Measurements from ENCODE around the gene DYTN.

DYTN gene

DNA sequence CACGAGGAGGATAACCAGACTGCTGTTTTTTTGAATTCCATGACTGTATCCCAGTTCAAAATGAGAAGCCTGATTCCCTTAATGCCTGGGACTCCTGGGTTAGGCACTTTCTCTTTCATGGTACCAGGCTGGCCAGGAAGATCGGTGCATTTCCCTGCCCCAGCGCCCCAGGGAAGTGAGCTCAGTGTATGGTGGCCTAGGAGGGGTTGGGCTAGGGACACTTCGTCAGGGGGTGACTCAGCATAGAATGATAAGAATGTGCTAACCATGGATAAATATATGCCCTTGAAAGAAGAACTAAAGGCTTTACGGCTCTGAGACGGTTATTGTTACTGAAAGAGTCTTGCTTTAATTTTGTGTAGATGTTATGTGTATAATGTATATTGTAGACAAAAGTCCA is 103.4 kb downstream of the DYTN start:
- no peak for DNase-seq (ENCODE audit: low spot score)

DNA sequence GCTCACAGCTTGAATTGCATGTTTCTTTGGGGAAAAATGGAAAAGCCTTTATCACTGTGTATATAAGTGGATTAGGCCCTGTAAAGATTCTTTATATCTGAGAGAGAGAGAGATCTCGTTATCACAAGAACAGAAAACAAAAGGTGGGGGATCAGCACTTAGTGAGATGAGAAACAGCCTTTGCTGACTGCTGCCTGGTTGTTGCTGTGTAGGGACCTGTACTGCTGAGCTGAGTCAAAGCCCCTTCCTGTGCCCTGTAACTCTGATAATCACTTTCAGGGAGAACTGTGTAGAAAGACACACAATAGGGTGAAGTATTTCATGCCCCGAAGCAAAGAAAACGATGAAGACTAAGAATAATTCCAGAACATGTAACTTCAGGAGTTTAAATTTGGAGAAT is 106.5 kb downstream of the DYTN start:
- DNase-seq (ENCODE audit: low spot score), result no peak

DNA sequence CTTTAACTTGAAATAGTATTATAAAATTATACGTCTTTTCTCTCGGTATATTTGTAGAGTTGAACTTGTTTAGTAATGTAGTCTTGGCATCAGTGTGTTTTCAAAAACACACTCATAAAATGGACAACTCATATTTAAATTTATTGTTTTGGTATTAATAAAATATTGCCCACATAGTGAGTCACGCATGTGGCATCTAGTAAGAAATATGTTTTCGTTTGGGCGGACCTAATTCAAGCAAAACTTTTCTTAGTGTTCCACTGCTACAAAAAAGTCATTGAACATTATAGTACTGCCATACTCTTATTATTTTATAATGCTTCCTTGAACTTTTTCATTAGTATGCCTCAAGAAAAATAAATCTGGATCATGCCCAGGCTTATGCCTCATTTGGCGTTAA is 107.0 kb downstream of the DYTN start:
- no peak for DNase-seq (ENCODE audit: low spot score)

DNA sequence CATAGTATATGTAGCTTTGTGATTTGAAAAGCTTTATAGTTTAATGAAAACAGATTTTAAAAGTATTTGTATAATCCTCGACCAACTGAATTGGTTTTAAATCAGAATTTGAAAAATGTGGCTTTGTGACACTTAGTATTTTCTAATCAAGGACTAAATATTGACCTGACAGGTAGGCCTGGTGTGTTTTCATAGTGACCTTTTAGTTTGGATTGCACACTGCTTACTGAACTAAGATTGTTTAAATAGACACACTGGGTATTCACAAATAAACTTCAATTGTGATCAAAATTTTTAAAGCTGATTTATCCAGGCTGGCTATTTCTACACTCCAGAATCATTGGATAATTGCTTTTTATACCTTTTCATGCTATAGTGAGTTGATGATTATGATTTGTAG is 107.7 kb downstream of the DYTN start:
- DNase-seq (ENCODE audit: low spot score), result no peak

DNA sequence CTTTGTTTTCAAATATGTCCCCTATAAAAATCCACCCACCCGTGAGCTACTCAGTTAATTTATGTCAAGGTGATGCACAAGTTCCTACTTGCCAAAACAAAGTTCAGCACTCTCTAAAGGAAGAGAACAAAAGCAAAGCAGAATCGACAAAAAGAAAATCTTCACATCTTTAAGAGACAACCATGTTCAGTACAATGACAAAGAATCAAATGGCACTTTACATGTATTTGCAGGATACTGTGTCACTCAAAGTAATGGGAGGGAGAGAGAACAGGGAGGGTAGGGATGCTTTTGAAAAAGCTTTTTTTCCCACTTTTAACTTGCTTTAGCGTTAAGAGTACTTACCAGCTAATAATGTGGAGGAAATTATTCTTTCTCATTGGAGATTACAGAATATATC is 115.0 kb downstream of the DYTN start:
- DNase-seq (ENCODE audit: low spot score), result no peak

Measured in NAMALWA (cell line).